ENCODE measurements around the gene NAA11.

- TF ChIP-seq POLR2A (IDR thresholded peaks at IDR 0.05; ENCODE audit: extremely low read depth, insufficient read length) (no peak), CTCF (IDR thresholded peaks at IDR 0.05; ENCODE audit: low read depth, low read length) (no peak), MAX (IDR thresholded peaks at IDR 0.05; ENCODE audit: low read depth, low read length) (no peak), MYC (IDR thresholded peaks at IDR 0.05; ENCODE audit: low read depth, low read length) (no peak)
Observed at GRCh38 chr4:79325864-79326328, at the start of gene NAA11.

All from NB4 (cell line).